Endothelial cell of umbilical vein (primary cell): ENCODE results near the gene UBE4B.

Source experiments
- EZH2 ChIP-seq: IDR thresholded peaks from 2 replicates; pipeline ENCODE4 v1.6.1; 2012; ENCODE audit warnings: borderline replicate concordance, low read depth, mild to moderate bottlenecking, moderate library complexity, low read length, inconsistent platforms; ENCODE audit not compliant: severe bottlenecking
- GATA2 ChIP-seq: IDR thresholded peaks from 2 replicates; pipeline ENCODE4 v1.7.0; 2011; ENCODE audit warnings: low read depth, mild to moderate bottlenecking, moderate library complexity, mixed read lengths, low read length; ENCODE audit not compliant: insufficient read length, insufficient read depth
- POLR2A ChIP-seq: IDR thresholded peaks from 2 replicates; pipeline ENCODE4 v1.6.1; 2012; ENCODE audit warnings: low read depth, mild to moderate bottlenecking, control low read depth, low read length
- POLR2AphosphoS5 ChIP-seq: IDR thresholded peaks from 2 replicates; pipeline ENCODE4 v1.6.1; 2012; ENCODE audit warnings: low read depth, mild to moderate bottlenecking, control low read depth, low read length, moderate library complexity; ENCODE audit not compliant: insufficient read depth
- TF ChIP-seq, protein P1 (sequence below), 2 donors: IDR thresholded peaks; 1 replicate in 1 of 2; 2 replicates in 1 of 2; pipeline ENCODE4 v1.5.1; 2011; ENCODE audit warnings: low read length in 2 of 2, mild to moderate bottlenecking in 2 of 2, moderate library complexity in 2 of 2, control low read depth in 1 of 2, inconsistent platforms in 1 of 2, low read depth in 1 of 2; ENCODE audit not compliant: insufficient read depth in 1 of 2; ENCODE audit errors: extremely low read depth in 1 of 2
- TF ChIP-seq, protein P2 (sequence below): IDR thresholded peaks from 2 replicates; pipeline ENCODE4 v1.6.1; 2011; ENCODE audit not compliant: insufficient read depth, insufficient read length

GRCh38 chr1:10192263-10192662, 159.5 kb downstream of the UBE4B start:
- TF ChIP-seq EZH2: no peak
- TF ChIP-seq, protein P1, sequence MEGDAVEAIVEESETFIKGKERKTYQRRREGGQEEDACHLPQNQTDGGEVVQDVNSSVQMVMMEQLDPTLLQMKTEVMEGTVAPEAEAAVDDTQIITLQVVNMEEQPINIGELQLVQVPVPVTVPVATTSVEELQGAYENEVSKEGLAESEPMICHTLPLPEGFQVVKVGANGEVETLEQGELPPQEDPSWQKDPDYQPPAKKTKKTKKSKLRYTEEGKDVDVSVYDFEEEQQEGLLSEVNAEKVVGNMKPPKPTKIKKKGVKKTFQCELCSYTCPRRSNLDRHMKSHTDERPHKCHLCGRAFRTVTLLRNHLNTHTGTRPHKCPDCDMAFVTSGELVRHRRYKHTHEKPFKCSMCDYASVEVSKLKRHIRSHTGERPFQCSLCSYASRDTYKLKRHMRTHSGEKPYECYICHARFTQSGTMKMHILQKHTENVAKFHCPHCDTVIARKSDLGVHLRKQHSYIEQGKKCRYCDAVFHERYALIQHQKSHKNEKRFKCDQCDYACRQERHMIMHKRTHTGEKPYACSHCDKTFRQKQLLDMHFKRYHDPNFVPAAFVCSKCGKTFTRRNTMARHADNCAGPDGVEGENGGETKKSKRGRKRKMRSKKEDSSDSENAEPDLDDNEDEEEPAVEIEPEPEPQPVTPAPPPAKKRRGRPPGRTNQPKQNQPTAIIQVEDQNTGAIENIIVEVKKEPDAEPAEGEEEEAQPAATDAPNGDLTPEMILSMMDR (IDR thresholded peaks at IDR 0.05; ENCODE audit: extremely low read depth in 1 of 2, insufficient read depth in 1 of 2, low read depth in 1 of 2, low read length in 2 of 2): no peak
- no peak for TF ChIP-seq POLR2AphosphoS5
- TF ChIP-seq POLR2A: no peak
- TF ChIP-seq, protein P2, sequence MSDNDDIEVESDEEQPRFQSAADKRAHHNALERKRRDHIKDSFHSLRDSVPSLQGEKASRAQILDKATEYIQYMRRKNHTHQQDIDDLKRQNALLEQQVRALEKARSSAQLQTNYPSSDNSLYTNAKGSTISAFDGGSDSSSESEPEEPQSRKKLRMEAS: no peak
- TF ChIP-seq GATA2: no peak
